HepG2 (cell line): Measurements from ENCODE around the gene CAMK1G. TPM values are rescaled to one million over a fixed set of nuclear protein-coding genes. Genes with fewer than 3 reads are reported as not detected.

Source experiments
- ATAC-seq: fragments of 200-7000 bp; cut with Tn5 transposase; 3 replicates; pipeline ENCODE4 v1.9.1; 2020; ENCODE audit warnings: mild to moderate bottlenecking, moderate library complexity
- BruUV-seq: library from RNA; stranded (reverse); fragments of 400-500 nt; replicated peaks from 2 replicates; lab custom pipeline; 2021; lab: Mats Ljungman, UMichigan
- CTCF ChIA-PET: fragments of 300-600 bp; formaldehyde crosslinking; extraction: SDS; loops from one replicate; lab custom pipeline; 2021; ENCODE audit warnings: low total read pairs, inconsistent platforms, low intra/inter-chr PET ratio; lab: Yijun Ruan, JAX
- POLR2A ChIA-PET: fragments of 350-600 bp; sonication (Branson Sonifier 250); formaldehyde crosslinking; loops from one replicate; lab custom pipeline; 2020; ENCODE audit warnings: antibody characterized with exemption, inconsistent platforms; lab: Yijun Ruan, JAX
- DNase-seq: peaks from one replicate; pipeline ENCODE4 v3.0.0-alpha.2; 2015; ENCODE audit warnings: low spot score
- FAIRE-seq: peaks from 3 replicates; lab custom pipeline; 2011; peaks lifted over from hg19 to GRCh38; lab: Jason Lieb, UNC
- H2AFZ ChIP-seq: one replicate; pipeline ENCODE4 v1.6.1; 2011; ENCODE audit warnings: low read length, inconsistent platforms
- H3K27ac ChIP-seq: fragments of 300-600 bp; 3 replicates; pipeline ENCODE4 v1.8.0; 2011; ENCODE audit warnings: mixed run types, mild to moderate bottlenecking, mixed read lengths, low read length, inconsistent platforms; ENCODE audit not compliant: insufficient read depth; ENCODE audit errors: extremely low read length
- H3K27me3 ChIP-seq, 2 experiments: fragments of 200-600 bp in 1 of 2; 2 replicates in 1 of 2; 3 replicates in 1 of 2; pipeline versions ENCODE4 v1.6.0 to v1.8.0; 2011; ENCODE audit warnings: low read length in 2 of 2, mild to moderate bottlenecking in 2 of 2, moderate library complexity in 2 of 2, inconsistent platforms in 1 of 2; ENCODE audit not compliant: insufficient read depth in 2 of 2, control insufficient read depth in 1 of 2
- H3K36me3 ChIP-seq, 2 experiments: fragments of 200-600 bp in 1 of 2; replicated peaks in 1 of 2; 2 replicates in 1 of 2; 3 replicates in 1 of 2; pipeline versions ENCODE4 v1.5.1 to v1.8.0; 2011; ENCODE audit warnings: low read length in 2 of 2, inconsistent platforms in 1 of 2; ENCODE audit not compliant: insufficient read depth in 2 of 2, control insufficient read depth in 1 of 2
- H3K4me1 ChIP-seq: 2 replicates; pipeline ENCODE4 v1.5.1; 2012; ENCODE audit warnings: low read length, inconsistent platforms; ENCODE audit not compliant: insufficient read depth
- H3K4me2 ChIP-seq: 2 replicates; pipeline ENCODE4 v1.6.0; 2011; ENCODE audit warnings: low read depth, low read length, inconsistent platforms
- H3K4me3 ChIP-seq, 3 experiments: fragments of 200-600 bp in 1 of 3; sonication (generic), shearing (Covaris generic) in 1 of 3; replicated peaks in 1 of 3; 2 replicates each; pipeline ENCODE4 v1.5.1; 2011 to 2016; ENCODE audit warnings: low read length in 3 of 3, inconsistent platforms in 2 of 3, low read depth in 2 of 3, mild to moderate bottlenecking in 2 of 3, control low read depth in 1 of 3, mixed read lengths in 1 of 3; ENCODE audit not compliant: insufficient read depth in 1 of 3
- H3K79me2 ChIP-seq: one replicate; pipeline ENCODE4 v1.6.1; 2011; ENCODE audit warnings: low read length, inconsistent platforms; ENCODE audit not compliant: insufficient read depth
- H3K9ac ChIP-seq: 2 replicates; pipeline ENCODE4 v1.6.0; 2011; ENCODE audit warnings: mild to moderate bottlenecking, low read depth, low read length, inconsistent platforms; ENCODE audit not compliant: insufficient read depth
- H3K9me3 ChIP-seq: 2 replicates; pipeline ENCODE4 v1.5.1; 2012; ENCODE audit warnings: mild to moderate bottlenecking, low read length
- H4K20me1 ChIP-seq: 2 replicates; pipeline ENCODE4 v1.6.0; 2011; ENCODE audit warnings: inconsistent platforms, mild to moderate bottlenecking, low read length, moderate library complexity; ENCODE audit not compliant: insufficient read depth
- ATF7-NPFF ChIP-seq: sonication (generic); formaldehyde crosslinking; IDR thresholded peaks from 2 replicates; pipeline ENCODE4 v1.8.1; 2023; ENCODE audit warnings: mild to moderate bottlenecking, low read depth, missing genetic modification reagents, moderate library complexity
- EEA1 ChIP-seq: sonication (generic); formaldehyde crosslinking; IDR thresholded peaks from 2 replicates; pipeline ENCODE4 v1.5.1; 2020; ENCODE audit warnings: mild to moderate bottlenecking, missing genetic modification reagents, borderline replicate concordance
- FOXJ3 ChIP-seq: sonication (generic); formaldehyde crosslinking; IDR thresholded peaks from 2 replicates; pipeline ENCODE4 v1.4.0; 2020; ENCODE audit warnings: missing genetic modification reagents, mild to moderate bottlenecking, borderline replicate concordance
- GPBP1L1 ChIP-seq: sonication (generic); formaldehyde crosslinking; IDR thresholded peaks from 2 replicates; pipeline ENCODE4 v1.5.0; 2020; ENCODE audit warnings: mild to moderate bottlenecking, missing genetic modification reagents
- HES4 ChIP-seq: sonication (generic); formaldehyde crosslinking; IDR thresholded peaks from 2 replicates; pipeline ENCODE4 v1.9.0; 2021; ENCODE audit warnings: mild to moderate bottlenecking, missing genetic modification reagents, borderline replicate concordance
- JUN ChIP-seq: sonication (generic); formaldehyde crosslinking; IDR thresholded peaks from 2 replicates; pipeline ENCODE4 v1.4.0; 2020; ENCODE audit warnings: mild to moderate bottlenecking, missing genetic modification reagents
- KLF11 ChIP-seq: IDR thresholded peaks from 2 replicates; pipeline ENCODE4 v1.6.1; 2016; ENCODE audit warnings: missing compliant biosample characterization
- MAFK ChIP-seq, 2 experiments: IDR thresholded peaks in 1 of 2; conservative IDR thresholded peaks in 1 of 2; 2 replicates each; pipeline ENCODE4 v1.6.1; 2011; ENCODE audit warnings: improper control_type of control experiment in 2 of 2, low read length in 2 of 2
- NFIC ChIP-seq: IDR thresholded peaks from 2 replicates; pipeline ENCODE4 v1.6.1; 2012; ENCODE audit warnings: mild to moderate bottlenecking, low read length, inconsistent platforms
- NRL ChIP-seq: sonication (generic); formaldehyde crosslinking; IDR thresholded peaks from 2 replicates; pipeline ENCODE4 v1.5.0; 2020; ENCODE audit warnings: missing genetic modification reagents, mild to moderate bottlenecking, moderate library complexity, borderline replicate concordance
- RFX3 ChIP-seq: IDR thresholded peaks from 2 replicates; pipeline ENCODE4 v1.6.1; 2016; ENCODE audit warnings: missing biosample characterization, missing genetic modification reagents
- SP4 ChIP-seq: sonication (generic); formaldehyde crosslinking; IDR thresholded peaks from 2 replicates; pipeline ENCODE4 v1.8.1; 2023; ENCODE audit warnings: mild to moderate bottlenecking, missing genetic modification reagents
- ZGPAT ChIP-seq: IDR thresholded peaks from 2 replicates; pipeline ENCODE4 v1.6.1; 2016; ENCODE audit warnings: mild to moderate bottlenecking
- ZNF138 ChIP-seq: sonication (generic); formaldehyde crosslinking; IDR thresholded peaks from 2 replicates; pipeline ENCODE4 v1.5.0; 2020; ENCODE audit warnings: mild to moderate bottlenecking, low read depth, missing genetic modification reagents
- ZNF318 ChIP-seq: sonication (generic); formaldehyde crosslinking; IDR thresholded peaks from 2 replicates; pipeline ENCODE4 v1.4.0; 2020; ENCODE audit warnings: mild to moderate bottlenecking, missing genetic modification reagents
- ZNF615 ChIP-seq: sonication (generic); formaldehyde crosslinking; IDR thresholded peaks from 2 replicates; pipeline ENCODE4 v1.5.0; 2020; ENCODE audit warnings: mild to moderate bottlenecking, missing genetic modification reagents, borderline replicate concordance
- WGBS: methylation state at CpG from one replicate; pipeline ENCODE4 v1.1.6; 2017; ENCODE audit warnings: low lambda C conversion rate; 5-methylcytosine and 5-hydroxymethylcytosine counted together
- in situ Hi-C: cut with HindIII; loops from 2 replicates; pipeline ENCODE4 v1.10.0; 2017; ENCODE audit warnings: low pct_unique_long_range_greater_than_20kb; ENCODE audit not compliant: extremely low pct_ligation_motif_present
- intact Hi-C: fragments of 100-400 bp; cut with micrococcal nuclease; formaldehyde crosslinking; loops from one replicate; pipeline ENCODE4 v1.10.0; 2022; ENCODE audit not compliant: unreplicated experiment
- polyA plus RNA-seq, 8 experiments: library from polyadenylated mRNA; depleted of rRNA in 3 of 8; stranded (reverse) in 7 of 8; unstranded in 1 of 8; fragments of >200 nt; fragmentation: Illumina TruSeq in 4 of 8; extraction: Trizol in 4 of 8; gene quantifications; 2 replicates each; pipeline versions ENCODE4 v1.2.1 to v1.2.3, GENCODE V29; 2011 to 2016; ENCODE audit warnings: low read depth in 4 of 8, missing spikeins in 1 of 8, mixed read lengths in 1 of 8; ENCODE audit not compliant: insufficient read depth in 1 of 8
- total RNA-seq, 5 experiments: library from RNA; depleted of rRNA; stranded (reverse); fragments of >200 nt; fragmentation: Illumina TruSeq; extraction: Trizol; gene quantifications; 2 replicates each; pipeline ENCODE4 v1.2.3, GENCODE V29; 2016; ENCODE audit warnings: low read depth in 1 of 5

CAMK1G gene
- total and polyA plus RNA-seq, 2 of the 13 experiments (the other 11 are each of a cell fraction or from before 2014, with no cell fraction given): not detected

- Histone ChIP-seq H3K4me1 (no peaks in the 10 kb centered on the region), H4K20me1 (no peaks in the 10 kb centered on the region), H3K9me3 (no peaks in the 10 kb centered on the region), H3K79me2 (no peaks in the 10 kb centered on the region), H3K4me3 (no peak overlapping the region), H3K27me3 (no peaks in the 10 kb centered on the region), H2AFZ (no peak overlapping the region), H3K27ac (no peak overlapping the region), H3K4me2 (no peak overlapping the region), H3K36me3 (no peaks in the 10 kb centered on the region), H3K9ac (no peak overlapping the region)
- ChIA-PET POLR2A (no interaction called here), CTCF (no interaction called here)
- ATAC-seq: no peak
- in situ Hi-C loops (no loop called here), intact Hi-C loops (no loop called here)
- BruUV-seq: no TSS peak
- no peak for FAIRE-seq
- WGBS: 3% methylated on average over 2 of the region's 2 CpGs
- no peak for DNase-seq
- TF ChIP-seq NFIC (no peak), JUN (no peak), ZNF615 (CRISPR knock-in tag) (no peak), GPBP1L1 (CRISPR knock-in tag) (no peak), SP4 (CRISPR knock-in tag) (no peak), HES4 (CRISPR knock-in tag) (no peak), FOXJ3 (CRISPR knock-in tag) (no peak), KLF11 (CRISPR knock-in tag) (no peak), ZNF138 (CRISPR knock-in tag) (no peak), EEA1 (CRISPR knock-in tag) (no peak), ZGPAT (CRISPR knock-in tag) (no peak), ATF7-NPFF (CRISPR knock-in tag) (no peak), RFX3 (no peak), MAFK (conservative IDR thresholded peaks at IDR 0.05 in 1 of 2, IDR thresholded peaks at IDR 0.05 in 1 of 2; ENCODE audit: low read length in 2 of 2) (no peak), ZNF318 (no peak), NRL (CRISPR knock-in tag) (no peak)
Observed at GRCh38 chr1:209536843-209537242, 46.7 kb upstream of the CAMK1G start.
